ENCODE data around the gene SLC6A6.

GRCh38 chr3:14502472-14502871 is 100.1 kb downstream of the SLC6A6 start:
- TF ChIP-seq CTCF (IDR thresholded peaks at IDR 0.05; ENCODE audit: low read depth, low read length, missing input control): no peak
- TF ChIP-seq JUND (IDR thresholded peaks at IDR 0.05): no peak

All from liver (tissue), 3 donors.